H9 (cell line): Measurements from ENCODE around the gene PLS3. TPM values are rescaled to one million over a fixed set of nuclear protein-coding genes. Genes with fewer than 3 reads are reported as not detected.
"Not testable (repeated sequence)": the region's sequence is repeated elsewhere in the genome, so short reads cannot be mapped to it uniquely, and the experiment has no call there.

ENCODE experiments used
- DNase-seq: peaks from one replicate; pipeline ENCODE4 v3.0.0-alpha.2; 2017
- H2AFZ ChIP-seq: one replicate; pipeline ENCODE4 v1.6.1; 2013; ENCODE audit warnings: mild to moderate bottlenecking, low read length, control low read depth, moderate library complexity
- H2AK5ac ChIP-seq: 2 replicates; pipeline ENCODE4 v1.6.1; 2013; ENCODE audit warnings: low read length, control low read depth, mixed read lengths; ENCODE audit not compliant: insufficient read length
- H2BK120ac ChIP-seq: one replicate; pipeline ENCODE4 v1.6.1; 2013; ENCODE audit warnings: low read depth, mild to moderate bottlenecking, low read length, control low read depth, inconsistent platforms; ENCODE audit not compliant: poor library complexity, severe bottlenecking
- H2BK12ac ChIP-seq: 2 replicates; pipeline ENCODE4 v1.6.1; 2013; ENCODE audit warnings: low read length, control low read depth, mixed read lengths, low read depth; ENCODE audit not compliant: insufficient read length
- H2BK15ac ChIP-seq: 2 replicates; pipeline ENCODE4 v1.6.1; 2013; ENCODE audit warnings: low read depth, low read length, control low read depth
- H2BK20ac ChIP-seq: one replicate; pipeline ENCODE4 v1.6.1; 2013; ENCODE audit warnings: low read depth, mild to moderate bottlenecking, low read length, control low read depth, inconsistent platforms; ENCODE audit not compliant: poor library complexity, severe bottlenecking
- H2BK5ac ChIP-seq: 2 replicates; pipeline ENCODE4 v1.6.1; 2013; ENCODE audit warnings: low read length, control low read depth, mixed read lengths; ENCODE audit not compliant: insufficient read length
- H3K14ac ChIP-seq: 2 replicates; pipeline ENCODE4 v1.6.1; 2013; ENCODE audit warnings: low read length, control low read depth; ENCODE audit not compliant: insufficient read depth
- H3K18ac ChIP-seq: 2 replicates; pipeline ENCODE4 v1.6.1; 2013; ENCODE audit warnings: low read depth, mild to moderate bottlenecking, mixed read lengths, low read length, control low read depth; ENCODE audit not compliant: insufficient read length
- H3K23ac ChIP-seq: 2 replicates; pipeline ENCODE4 v1.6.1; 2013; ENCODE audit warnings: low read length, control low read depth, mixed read lengths, low read depth; ENCODE audit not compliant: insufficient read length
- H3K23me2 ChIP-seq: 2 replicates; pipeline ENCODE4 v1.6.1; 2013; ENCODE audit warnings: low read depth, mild to moderate bottlenecking, mixed read lengths, low read length, control low read depth; ENCODE audit not compliant: insufficient read length, poor library complexity, severe bottlenecking
- H3K27ac ChIP-seq: 2 replicates; pipeline ENCODE4 v1.5.1; 2013; ENCODE audit warnings: low read length, control low read depth, mixed read lengths, low read depth; ENCODE audit not compliant: insufficient read length
- H3K27me3 ChIP-seq: 2 replicates; pipeline ENCODE4 v1.6.1; 2013; ENCODE audit warnings: low read length, control low read depth, inconsistent platforms; ENCODE audit not compliant: insufficient read depth
- H3K4ac ChIP-seq: 2 replicates; pipeline ENCODE4 v1.6.1; 2013; ENCODE audit warnings: low read depth, mild to moderate bottlenecking, control low read depth, inconsistent platforms, low read length, moderate library complexity
- H3K4me1 ChIP-seq: 2 replicates; pipeline ENCODE4 v1.6.1; 2013; ENCODE audit warnings: low read length, control low read depth, inconsistent platforms; ENCODE audit not compliant: insufficient read depth
- H3K4me2 ChIP-seq: 2 replicates; pipeline ENCODE4 v1.6.1; 2013; ENCODE audit warnings: low read length, control low read depth, mixed read lengths; ENCODE audit not compliant: insufficient read length, insufficient read depth
- H3K56ac ChIP-seq: 2 replicates; pipeline ENCODE4 v1.6.1; 2013; ENCODE audit warnings: low read depth, mild to moderate bottlenecking, mixed read lengths, low read length, control low read depth; ENCODE audit not compliant: insufficient read length
- H3K79me1 ChIP-seq: 2 replicates; pipeline ENCODE4 v1.6.1; 2013; ENCODE audit warnings: low read depth, mild to moderate bottlenecking, moderate library complexity, low read length, control low read depth, inconsistent platforms; ENCODE audit not compliant: insufficient read depth, poor library complexity, severe bottlenecking
- H3K79me2 ChIP-seq: 2 replicates; pipeline ENCODE4 v1.6.1; 2013; ENCODE audit warnings: low read length, control low read depth, inconsistent platforms; ENCODE audit not compliant: insufficient read depth
- H3K9ac ChIP-seq: 2 replicates; pipeline ENCODE4 v1.6.1; 2013; ENCODE audit warnings: low read length, control low read depth, mixed read lengths; ENCODE audit not compliant: insufficient read length; ENCODE audit errors: extremely low read depth
- H3K9me3 ChIP-seq: one replicate; pipeline ENCODE4 v1.6.1; 2013; ENCODE audit warnings: low read depth, low read length, inconsistent platforms; ENCODE audit not compliant: control insufficient read depth
- H3T11ph ChIP-seq: one replicate; pipeline ENCODE4 v1.6.1; 2013; ENCODE audit warnings: mild to moderate bottlenecking, low read length, control low read depth, inconsistent platforms
- H4K20me1 ChIP-seq: one replicate; pipeline ENCODE4 v1.6.1; 2013; ENCODE audit not compliant: control insufficient read depth, insufficient read length, insufficient read depth
- H4K5ac ChIP-seq: 2 replicates; pipeline ENCODE4 v1.6.1; 2013; ENCODE audit warnings: low read depth, mild to moderate bottlenecking, mixed read lengths, low read length, control low read depth; ENCODE audit not compliant: insufficient read length
- H4K8ac ChIP-seq: replicated peaks from 2 replicates; pipeline ENCODE4 v1.6.1; 2013; ENCODE audit warnings: low read length, control low read depth, mixed read lengths, low read depth; ENCODE audit not compliant: insufficient read length
- H4K91ac ChIP-seq: 2 replicates; pipeline ENCODE4 v1.6.1; 2013; ENCODE audit warnings: low read depth, mild to moderate bottlenecking, moderate library complexity, mixed read lengths, low read length, control low read depth; ENCODE audit not compliant: insufficient read length
- H3K27ac Mint-ChIP-seq, 3 experiments: 2 replicates in 2 of 3; 3 replicates in 1 of 3; pipeline ENCODE4 v1.8.0; 2020 to 2021; ENCODE audit warnings: mixed read lengths in 3 of 3, mild to moderate bottlenecking in 1 of 3, moderate library complexity in 1 of 3
- H3K27me3 Mint-ChIP-seq: 2 replicates; pipeline ENCODE4 v1.8.0; 2021; ENCODE audit warnings: low read depth, mild to moderate bottlenecking, moderate library complexity, mixed read lengths
- H3K36me3 Mint-ChIP-seq, 3 experiments: 2 replicates in 2 of 3; 3 replicates in 1 of 3; pipeline ENCODE4 v1.8.0; 2020 to 2021; ENCODE audit warnings: low read depth in 3 of 3, mixed read lengths in 3 of 3; ENCODE audit not compliant: insufficient read depth in 1 of 3
- H3K4me1 Mint-ChIP-seq, 2 experiments: 2 replicates each; pipeline ENCODE4 v1.8.0; 2020; ENCODE audit warnings: mixed read lengths in 2 of 2
- H3K4me3 Mint-ChIP-seq, 2 experiments: 2 replicates in 1 of 2; 3 replicates in 1 of 2; pipeline ENCODE4 v1.8.0; 2020 to 2021; ENCODE audit warnings: mild to moderate bottlenecking in 2 of 2, mixed read lengths in 2 of 2, moderate library complexity in 1 of 2
- H3K9me3 Mint-ChIP-seq, 2 experiments: 2 replicates in 1 of 2; 3 replicates in 1 of 2; pipeline ENCODE4 v1.8.0; 2020; ENCODE audit warnings: mild to moderate bottlenecking in 2 of 2, mixed read lengths in 2 of 2, moderate library complexity in 1 of 2
- WGBS: extraction: QIAGEN DNeasy Blood & Tissue Kit; methylation state at CpG from one replicate; pipeline ENCODE4 v1.1.7; 2013; ENCODE audit warnings: missing lambda C conversion rate, low lambda C conversion rate, mixed read lengths; ENCODE audit not compliant: insufficient read length; ENCODE audit errors: extremely low coverage; 5-methylcytosine and 5-hydroxymethylcytosine counted together
- total RNA-seq: library from RNA; stranded (reverse); gene quantifications from 2 replicates; pipeline ENCODE4 v1.2.1, GENCODE V29; 2021
- TF ChIP-seq, protein P1 (sequence below): fragments of 200-600 bp; sonication (generic); conservative IDR thresholded peaks from 3 replicates; pipeline ENCODE4 v1.8.0; 2021; ENCODE audit warnings: antibody characterized with exemption, mild to moderate bottlenecking

The PLS3 gene
- total RNA-seq, 1 experiment from 2014 or later: 315 TPM

DNA sequence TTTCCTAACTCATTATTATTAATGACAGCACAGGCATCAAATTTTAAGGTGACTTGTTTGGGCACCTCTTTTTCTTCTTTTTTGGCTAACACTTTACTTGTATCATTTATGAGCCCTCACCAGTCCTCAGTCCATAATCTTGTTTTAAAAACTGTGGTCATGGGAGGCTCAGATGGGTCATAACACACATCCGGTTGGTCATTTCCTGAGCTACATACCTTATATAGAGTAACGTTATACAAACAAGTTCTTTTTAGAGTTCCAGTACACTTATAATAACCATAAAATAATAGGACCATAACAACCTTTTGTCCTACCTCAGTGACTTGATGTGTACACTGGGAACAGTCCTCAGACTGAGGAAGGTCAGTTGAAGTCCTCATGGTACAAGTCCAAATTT is 21.1 kb upstream of the PLS3 start:
- Histone ChIP-seq H2BK5ac (no peak overlapping the region), H3K4ac (no peak overlapping the region), H2AK5ac (no peak overlapping the region), H3K18ac (no peak overlapping the region), H3K9ac (no peak overlapping the region), H2BK12ac (no peak overlapping the region), H3K23ac (no peak overlapping the region), H3K9me3 (no peaks in the 10 kb centered on the region), H3K14ac (no peak overlapping the region), H3K27me3 (no peaks in the 10 kb centered on the region), H3K79me2 (no peaks in the 10 kb centered on the region), H3K4me2 (no peak overlapping the region), H3K27ac (no peak overlapping the region), H2AFZ (no peak overlapping the region), H4K20me1 (no peaks in the 10 kb centered on the region), H3K23me2 (no peaks in the 10 kb centered on the region), H2BK20ac (no peak overlapping the region), H4K5ac (no peak overlapping the region), H3K4me1 (no peaks in the 10 kb centered on the region), H3T11ph (no peak overlapping the region), H2BK120ac (no peak overlapping the region), H2BK15ac (no peak overlapping the region), H3K56ac (no peak overlapping the region), H4K8ac (no peak overlapping the region), H4K91ac (no peak overlapping the region), H3K79me1 (no peaks in the 10 kb centered on the region)
- no peaks in the 10 kb centered on the region for H3K9me3 Mint-ChIP-seq
- H3K4me1 Mint-ChIP-seq: peaks cover 3 to 8% of the 10 kb centered on the region in 2 experiments
- no peaks in the 10 kb centered on the region; the same call in 1 of the 2 replicates for H3K27me3 Mint-ChIP-seq
- no CpG with 5 or more reads among the region's 2 CpGs for WGBS
- TF ChIP-seq, protein P1, sequence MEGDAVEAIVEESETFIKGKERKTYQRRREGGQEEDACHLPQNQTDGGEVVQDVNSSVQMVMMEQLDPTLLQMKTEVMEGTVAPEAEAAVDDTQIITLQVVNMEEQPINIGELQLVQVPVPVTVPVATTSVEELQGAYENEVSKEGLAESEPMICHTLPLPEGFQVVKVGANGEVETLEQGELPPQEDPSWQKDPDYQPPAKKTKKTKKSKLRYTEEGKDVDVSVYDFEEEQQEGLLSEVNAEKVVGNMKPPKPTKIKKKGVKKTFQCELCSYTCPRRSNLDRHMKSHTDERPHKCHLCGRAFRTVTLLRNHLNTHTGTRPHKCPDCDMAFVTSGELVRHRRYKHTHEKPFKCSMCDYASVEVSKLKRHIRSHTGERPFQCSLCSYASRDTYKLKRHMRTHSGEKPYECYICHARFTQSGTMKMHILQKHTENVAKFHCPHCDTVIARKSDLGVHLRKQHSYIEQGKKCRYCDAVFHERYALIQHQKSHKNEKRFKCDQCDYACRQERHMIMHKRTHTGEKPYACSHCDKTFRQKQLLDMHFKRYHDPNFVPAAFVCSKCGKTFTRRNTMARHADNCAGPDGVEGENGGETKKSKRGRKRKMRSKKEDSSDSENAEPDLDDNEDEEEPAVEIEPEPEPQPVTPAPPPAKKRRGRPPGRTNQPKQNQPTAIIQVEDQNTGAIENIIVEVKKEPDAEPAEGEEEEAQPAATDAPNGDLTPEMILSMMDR: no peak
- H3K4me3 Mint-ChIP-seq: no peak overlapping the region
- peaks cover 0 to 5% (median 0%) of the 10 kb centered on the region in 3 experiments; a peak in 4 of 7 replicates for H3K36me3 Mint-ChIP-seq
- H3K27ac Mint-ChIP-seq: no peak overlapping the region
- no peak for DNase-seq

- not testable (repeated sequence) for H4K8ac ChIP-seq, H3K79me1 ChIP-seq, H3K9ac ChIP-seq, H3K9me3 ChIP-seq, H3K27ac ChIP-seq, H4K91ac ChIP-seq, H3K18ac ChIP-seq, H3K36me3 Mint-ChIP-seq, DNase-seq, H3K56ac ChIP-seq, H2BK15ac ChIP-seq, H3K4me2 ChIP-seq, H3K23ac ChIP-seq, H3K79me2 ChIP-seq, H2AK5ac ChIP-seq, H3K4me3 Mint-ChIP-seq, H2AFZ ChIP-seq, H2BK5ac ChIP-seq, H4K20me1 ChIP-seq, H3K27me3 ChIP-seq, H3K4me1 ChIP-seq, H3K4ac ChIP-seq, H3K14ac ChIP-seq, H2BK20ac ChIP-seq, H2BK120ac ChIP-seq, H3K23me2 ChIP-seq, H3K27me3 Mint-ChIP-seq, H3K27ac Mint-ChIP-seq, H3T11ph ChIP-seq, H2BK12ac ChIP-seq, H4K5ac ChIP-seq, H3K9me3 Mint-ChIP-seq
- H3K4me1 Mint-ChIP-seq: peaks cover 15 to 19% of the 10 kb centered on the region in 2 experiments
- no CpG with 5 or more reads among the region's 10 CpGs for WGBS
Measured at GRCh38 chrX:115541045-115541444, 19.9 kb upstream of the PLS3 start.
